HCT116 (cell line): ENCODE measurements around the gene RUVBL1. TPM values are rescaled to one million over a fixed set of nuclear protein-coding genes. Genes with fewer than 3 reads are reported as not detected.

Experiments
- ATAC-seq: fragments of 200-7000 bp; cut with Tn5 transposase; 2 replicates; pipeline ENCODE4 v1.9.1; 2020; ENCODE audit warnings: mild to moderate bottlenecking, moderate library complexity
- BruUV-seq: library from RNA; stranded (reverse); fragments of 400-500 nt; replicated peaks from 2 replicates; lab custom pipeline; 2021; lab: Mats Ljungman, UMichigan
- CTCF ChIA-PET: fragments of 300-600 bp; sonication (Branson Sonifier 250); formaldehyde crosslinking; loops from one replicate; lab custom pipeline; 2021; ENCODE audit warnings: antibody characterized with exemption; lab: Charles Lee
- POLR2A ChIA-PET: fragments of 300-600, 350-600 bp; sonication (Branson Sonifier 250); formaldehyde crosslinking; loops from one replicate; lab custom pipeline; 2021; ENCODE audit warnings: antibody characterized with exemption; lab: Charles Lee
- RAD21 ChIA-PET, 2 experiments: fragments of 300-600 bp; sonication (Branson Sonifier 250); formaldehyde crosslinking; loops; one replicate each; lab custom pipeline; 2023; ENCODE audit warnings: low total read pairs in 2 of 2; ENCODE audit not compliant: uncharacterized antibody in 2 of 2, unreplicated experiment in 2 of 2, low non-redundant PET in 1 of 2; lab: Charles Lee
- DNase-seq: peaks from one replicate; pipeline ENCODE4 v3.0.0-alpha.2; 2010; ENCODE audit warnings: low read depth, low spot score
- H2AFZ ChIP-seq: fragments of 200-600 bp; shearing (Covaris generic), sonication (generic); 2 replicates; pipeline ENCODE4 v1.6.1; 2017; ENCODE audit warnings: low read depth, mixed run types, mixed read lengths, antibody characterized with exemption, low read length; ENCODE audit not compliant: poor library complexity, severe bottlenecking
- H3K27ac ChIP-seq: 2 replicates; pipeline ENCODE4 v1.5.1; 2012; ENCODE audit warnings: low read depth, low read length
- H3K27me3 ChIP-seq: fragments of 200-600 bp; sonication (generic); 2 replicates; pipeline ENCODE4 v1.6.1; 2016; ENCODE audit warnings: mixed run types, low read length, mixed read lengths; ENCODE audit not compliant: insufficient read depth
- H3K36me3 ChIP-seq, 2 experiments: fragments of 200-500 bp in 1 of 2; fragments of 200-600 bp in 1 of 2; sonication (Bioruptor generic) in 1 of 2; sonication (generic) in 1 of 2; 2 replicates each; pipeline versions ENCODE4 v1.5.1 to v1.6.1; 2014 to 2016; ENCODE audit warnings: low read length in 2 of 2, inconsistent platforms in 1 of 2, mixed read lengths in 1 of 2, mixed run types in 1 of 2; ENCODE audit not compliant: insufficient read depth in 2 of 2, control insufficient read depth in 1 of 2
- H3K4me1 ChIP-seq, 2 experiments: fragments of 200-600 bp in 1 of 2; sonication (generic) in 1 of 2; 2 replicates each; pipeline versions ENCODE4 v1.5.1 to v1.6.1; 2012 to 2017; ENCODE audit warnings: low read length in 2 of 2, inconsistent platforms in 1 of 2, mild to moderate bottlenecking in 1 of 2, mixed read lengths in 1 of 2, mixed run types in 1 of 2, moderate library complexity in 1 of 2; ENCODE audit not compliant: insufficient read depth in 2 of 2, control insufficient read depth in 1 of 2
- H3K4me2 ChIP-seq: fragments of 200-600 bp; sonication (generic); 2 replicates; pipeline ENCODE4 v1.6.1; 2017; ENCODE audit warnings: mixed run types, low read length, mixed read lengths
- H3K4me3 ChIP-seq, 2 experiments: fragments of 200-600 bp in 1 of 2; sonication (generic) in 1 of 2; replicated peaks in 1 of 2; 2 replicates each; pipeline ENCODE4 v1.5.1; 2011 to 2016; ENCODE audit warnings: low read length in 2 of 2, control low read depth in 1 of 2, low read depth in 1 of 2, mild to moderate bottlenecking in 1 of 2, mixed read lengths in 1 of 2, mixed run types in 1 of 2
- H3K79me2 ChIP-seq: fragments of 200-600 bp; sonication (generic); 2 replicates; pipeline ENCODE4 v1.6.1; 2017; ENCODE audit warnings: mild to moderate bottlenecking, mixed run types, low read length, moderate library complexity, mixed read lengths; ENCODE audit not compliant: insufficient read depth
- H3K9ac ChIP-seq: fragments of 200-600 bp; sonication (generic); 2 replicates; pipeline ENCODE4 v1.6.1; 2016; ENCODE audit warnings: low read length, mixed read lengths
- H3K9me2 ChIP-seq: fragments of 200-600 bp; sonication (generic), shearing (Covaris generic); 2 replicates; pipeline ENCODE4 v1.6.1; 2017; ENCODE audit warnings: mixed run types, mild to moderate bottlenecking, moderate library complexity; ENCODE audit not compliant: insufficient read depth
- H3K9me3 ChIP-seq, 2 experiments: fragments of 200-500 bp in 1 of 2; fragments of 200-600 bp in 1 of 2; sonication (Bioruptor generic) in 1 of 2; sonication (generic) in 1 of 2; 2 replicates each; pipeline ENCODE4 v1.6.1; 2014 to 2017; ENCODE audit warnings: low read length in 2 of 2, mixed read lengths in 2 of 2, inconsistent platforms in 1 of 2, low read depth in 1 of 2, mild to moderate bottlenecking in 1 of 2, mixed run types in 1 of 2, moderate library complexity in 1 of 2; ENCODE audit not compliant: control insufficient read depth in 1 of 2, insufficient read depth in 1 of 2
- H4K20me1 ChIP-seq: fragments of 200-600 bp; sonication (generic), shearing (Covaris generic); 2 replicates; pipeline ENCODE4 v1.6.1; 2017; ENCODE audit warnings: mixed run types, mild to moderate bottlenecking, moderate library complexity; ENCODE audit not compliant: insufficient read depth
- EZH2phosphoT487 ChIP-seq: fragments of 200-600 bp; IDR thresholded peaks from 2 replicates; pipeline ENCODE4 v1.6.1; 2018; ENCODE audit warnings: antibody characterized with exemption, borderline replicate concordance
- JUND ChIP-seq: IDR thresholded peaks from 2 replicates; pipeline ENCODE4 v1.6.1; 2012
- SIN3A ChIP-seq: IDR thresholded peaks from 2 replicates; pipeline ENCODE4 v1.6.1; 2012; ENCODE audit warnings: low read depth
- intact Hi-C: fragments of 100-400 bp; cut with micrococcal nuclease; formaldehyde crosslinking; loops from 2 replicates; pipeline ENCODE4 v1.10.0; 2022
- total RNA-seq: library from RNA; stranded (reverse); gene quantifications from one replicate; pipeline ENCODE4 v1.2.1, GENCODE V29; 2021; ENCODE audit not compliant: unreplicated experiment
- TF ChIP-seq, protein P1 (sequence below): IDR thresholded peaks from 2 replicates; pipeline ENCODE4 v1.6.1; 2012
- TF ChIP-seq, protein P2 (sequence below): IDR thresholded peaks from 2 replicates; pipeline ENCODE4 v1.6.1; 2011; ENCODE audit warnings: mild to moderate bottlenecking, low read length, moderate library complexity; ENCODE audit not compliant: insufficient replicate concordance; ENCODE audit errors: extremely low read depth

Gene RUVBL1
- total RNA-seq, 1 experiment from 2014 or later: 129 TPM

DNA sequence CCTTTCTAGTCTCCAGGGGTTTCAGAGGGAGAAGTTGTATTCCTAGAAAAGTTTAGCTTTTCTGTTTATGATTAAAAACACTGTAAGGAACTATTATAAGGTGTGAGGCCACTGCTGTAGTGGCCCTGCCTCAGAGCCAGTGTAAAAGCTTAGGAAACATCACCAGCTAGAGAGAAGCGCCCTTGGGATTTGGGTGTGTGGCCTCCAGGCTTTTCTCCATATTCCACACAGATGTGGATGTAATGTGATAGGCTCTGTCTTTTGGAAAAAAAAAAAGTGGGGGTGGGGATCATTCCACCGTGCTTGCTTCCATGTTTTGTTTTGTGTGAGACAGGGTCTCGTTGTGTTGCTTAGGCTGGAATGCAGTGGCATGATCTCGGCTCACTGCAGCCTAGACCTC, 57.5 kb downstream of the RUVBL1 start (continued):
- TF ChIP-seq, protein P1, sequence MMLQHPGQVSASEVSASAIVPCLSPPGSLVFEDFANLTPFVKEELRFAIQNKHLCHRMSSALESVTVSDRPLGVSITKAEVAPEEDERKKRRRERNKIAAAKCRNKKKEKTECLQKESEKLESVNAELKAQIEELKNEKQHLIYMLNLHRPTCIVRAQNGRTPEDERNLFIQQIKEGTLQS: no peak
- TF ChIP-seq SIN3A: no peak
- TF ChIP-seq EZH2phosphoT487: no peak

DNA sequence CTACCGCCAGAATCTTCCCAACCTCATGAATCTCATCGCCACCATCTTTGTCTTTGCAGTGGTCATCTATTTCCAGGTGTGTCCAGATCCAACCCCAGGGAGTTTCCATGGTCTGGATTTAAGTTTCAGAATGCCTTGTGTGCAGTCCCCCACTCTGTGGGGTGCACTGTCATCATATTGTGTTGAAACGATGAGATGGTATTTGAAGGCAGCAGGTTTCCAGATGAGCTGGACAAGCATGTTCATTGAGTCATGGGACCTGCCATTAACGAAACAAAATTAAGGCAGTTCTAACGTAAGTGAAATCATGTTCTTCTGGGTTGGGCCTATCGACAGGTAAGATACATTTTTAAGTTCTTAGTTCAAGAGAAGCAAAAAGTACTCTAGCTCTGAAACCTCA, 58.6 kb downstream of the RUVBL1 start:
- RAD21 ChIA-PET: no interaction called here
- POLR2A ChIA-PET: no interaction called here
- no peak for DNase-seq

More for the DNA sequence above, 58.6 kb downstream of the RUVBL1 start:
- CTCF ChIA-PET: interaction anchor here (0.8 kb wide), 1 partner anchor 10 kb away, joined by 3 read pairs; no protein-coding TSS in a partner anchor
- H4K20me1 ChIP-seq: peaks cover 14% of the 10 kb centered on the region; the same call in 1 of the 2 replicates
- H3K4me2 ChIP-seq: no peak overlapping the region
- H3K27me3 ChIP-seq: no peaks in the 10 kb centered on the region
- H3K36me3 ChIP-seq: peaks cover 80 to 86% of the 10 kb centered on the region in 2 experiments
- no peak for TF ChIP-seq JUND
- TF ChIP-seq, protein P2, sequence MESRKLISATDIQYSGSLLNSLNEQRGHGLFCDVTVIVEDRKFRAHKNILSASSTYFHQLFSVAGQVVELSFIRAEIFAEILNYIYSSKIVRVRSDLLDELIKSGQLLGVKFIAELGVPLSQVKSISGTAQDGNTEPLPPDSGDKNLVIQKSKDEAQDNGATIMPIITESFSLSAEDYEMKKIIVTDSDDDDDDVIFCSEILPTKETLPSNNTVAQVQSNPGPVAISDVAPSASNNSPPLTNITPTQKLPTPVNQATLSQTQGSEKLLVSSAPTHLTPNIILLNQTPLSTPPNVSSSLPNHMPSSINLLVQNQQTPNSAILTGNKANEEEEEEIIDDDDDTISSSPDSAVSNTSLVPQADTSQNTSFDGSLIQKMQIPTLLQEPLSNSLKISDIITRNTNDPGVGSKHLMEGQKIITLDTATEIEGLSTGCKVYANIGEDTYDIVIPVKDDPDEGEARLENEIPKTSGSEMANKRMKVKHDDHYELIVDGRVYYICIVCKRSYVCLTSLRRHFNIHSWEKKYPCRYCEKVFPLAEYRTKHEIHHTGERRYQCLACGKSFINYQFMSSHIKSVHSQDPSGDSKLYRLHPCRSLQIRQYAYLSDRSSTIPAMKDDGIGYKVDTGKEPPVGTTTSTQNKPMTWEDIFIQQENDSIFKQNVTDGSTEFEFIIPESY: no peak
- no peaks in the 10 kb centered on the region for H3K9me2 ChIP-seq
- H3K4me1 ChIP-seq: no peaks in the 10 kb centered on the region
- H3K4me3 ChIP-seq: no peak overlapping the region
- intact Hi-C loops: loop anchor here (10.0 kb wide), 1 partner anchor 410 kb away; no protein-coding TSS in a partner anchor
- no peaks in the 10 kb centered on the region for H3K9me3 ChIP-seq
- no peak overlapping the region for H2AFZ ChIP-seq
- no TSS peak for BruUV-seq
- ATAC-seq: no peak
- no peak overlapping the region for H3K27ac ChIP-seq
- H3K79me2 ChIP-seq: peaks cover 53% of the 10 kb centered on the region; the same call in 1 of the 2 replicates
- H3K9ac ChIP-seq: no peak overlapping the region
